HG03025 (cell line): Measurements from ENCODE around the gene MARCHF11.

Source experiments
- ATAC-seq: cut with Tn5 transposase; IDR thresholded peaks from one replicate; pipeline ENCODE4 v1.9.1; 2021; ENCODE audit warnings: mild to moderate bottlenecking, moderate library complexity; ENCODE audit not compliant: unreplicated experiment, low FRiP score

MARCHF11 gene

GRCh38 chr5:16134204-16134603 lies 45.4 kb downstream of the MARCHF11 start:
- no peak for ATAC-seq

DNA sequence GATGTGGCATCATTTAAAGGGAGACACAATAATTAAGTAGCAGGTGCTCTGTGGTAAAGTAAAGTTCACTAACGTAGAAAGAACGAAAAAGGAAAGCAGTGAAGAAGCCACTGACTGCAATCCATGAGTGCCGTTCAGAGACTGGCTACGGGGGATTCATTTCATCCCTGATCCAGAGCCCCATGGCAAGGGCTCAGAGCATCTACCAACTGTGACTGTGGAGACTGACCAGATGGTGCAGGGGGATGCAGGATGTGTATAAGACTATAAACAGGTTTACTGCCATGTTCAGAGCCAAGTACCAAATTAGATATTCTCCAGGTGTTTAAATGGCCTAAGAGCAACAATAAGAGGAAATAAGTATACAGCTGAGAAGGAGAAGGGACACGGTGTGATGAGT lies 47.7 kb downstream of the MARCHF11 start:
- no peak for ATAC-seq

GRCh38 chr5:16128944-16129343 lies 50.6 kb downstream of the MARCHF11 start:
- ATAC-seq = no peak

GRCh38 chr5:16127865-16128544 lies 51.6 kb downstream of the MARCHF11 start:
- no peak for ATAC-seq

DNA sequence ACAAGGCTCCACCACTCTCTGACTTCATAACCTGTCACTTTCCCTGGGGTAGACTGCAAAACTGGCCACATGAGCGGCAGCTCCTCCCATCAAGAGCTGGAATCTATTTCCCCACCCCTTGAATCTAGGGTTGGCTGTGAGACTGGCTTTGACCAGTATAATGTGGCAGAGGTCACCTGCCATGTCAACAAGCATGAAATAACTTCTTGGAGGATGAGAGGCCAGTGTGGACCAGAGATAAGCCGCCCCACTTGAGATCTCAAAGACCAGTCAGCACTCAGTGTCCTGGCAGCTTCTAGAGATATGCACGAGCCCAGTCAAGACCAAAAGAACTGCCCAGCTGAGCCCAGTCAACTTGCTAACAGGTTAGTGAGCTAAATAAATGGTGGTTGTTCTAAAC lies 59.0 kb downstream of the MARCHF11 start:
- ATAC-seq = no peak

DNA sequence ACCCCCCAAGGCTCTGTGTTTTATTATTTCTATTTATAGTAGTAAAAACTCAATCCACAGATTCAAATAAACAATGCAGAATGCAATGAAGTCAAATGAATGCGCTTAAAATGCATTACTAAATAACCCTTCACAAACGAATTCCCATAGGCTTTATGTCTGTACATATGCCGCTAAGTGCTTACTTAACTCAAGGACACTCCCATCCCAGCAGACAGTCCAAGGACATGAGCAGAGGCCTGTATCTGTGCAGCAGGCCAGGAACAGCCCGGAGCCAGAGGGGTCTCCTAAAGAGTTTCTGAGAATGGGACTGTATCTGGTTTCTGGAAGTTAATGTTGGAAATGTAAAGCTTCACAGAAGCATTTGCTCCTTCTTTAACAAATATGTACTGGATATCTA lies 59.8 kb downstream of the MARCHF11 start:
- no peak for ATAC-seq

- ATAC-seq = no peak
These were observed 64.5 kb downstream of the MARCHF11 start for GRCh38 chr5:16115140-16115539.

DNA sequence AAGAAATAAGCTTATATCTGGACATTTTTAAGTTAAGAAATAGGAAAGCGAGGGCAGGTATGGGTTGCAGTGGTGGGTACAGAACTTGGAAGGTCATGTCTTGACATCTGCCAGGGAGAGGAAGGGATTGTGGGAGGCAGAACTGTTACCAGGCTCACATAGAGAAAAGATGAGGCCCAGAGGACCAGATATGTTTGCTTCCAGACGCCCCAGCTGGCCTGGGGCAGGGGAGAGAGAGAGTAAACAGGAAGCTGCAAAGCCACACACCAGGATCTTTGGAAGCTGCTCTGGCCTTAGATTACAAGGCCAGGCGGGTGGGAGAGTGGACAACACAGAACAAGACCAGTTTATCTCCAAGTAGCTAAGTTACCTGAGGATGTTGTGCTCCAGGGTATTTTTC lies 71.2 kb downstream of the MARCHF11 start:
- no peak for ATAC-seq

DNA sequence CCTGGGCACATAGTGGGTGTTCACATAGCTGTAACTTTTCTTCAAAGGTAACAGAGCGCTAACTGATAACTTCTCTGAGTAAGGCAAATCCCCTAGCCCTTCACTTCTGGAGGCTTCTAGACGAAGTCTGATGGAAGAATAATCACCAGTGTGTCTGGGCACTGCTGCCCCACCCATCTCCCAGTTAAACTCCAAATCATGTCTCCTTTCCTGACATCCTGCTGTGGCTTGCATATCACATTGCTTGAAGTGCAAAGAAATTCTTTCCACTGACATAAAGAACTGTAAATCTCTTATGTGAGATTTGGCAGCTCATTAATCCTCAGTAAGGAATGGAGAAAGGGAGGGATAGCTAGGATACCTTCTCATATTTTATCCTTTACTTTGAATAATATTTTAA lies 74.6 kb downstream of the MARCHF11 start:
- no peak for ATAC-seq

DNA sequence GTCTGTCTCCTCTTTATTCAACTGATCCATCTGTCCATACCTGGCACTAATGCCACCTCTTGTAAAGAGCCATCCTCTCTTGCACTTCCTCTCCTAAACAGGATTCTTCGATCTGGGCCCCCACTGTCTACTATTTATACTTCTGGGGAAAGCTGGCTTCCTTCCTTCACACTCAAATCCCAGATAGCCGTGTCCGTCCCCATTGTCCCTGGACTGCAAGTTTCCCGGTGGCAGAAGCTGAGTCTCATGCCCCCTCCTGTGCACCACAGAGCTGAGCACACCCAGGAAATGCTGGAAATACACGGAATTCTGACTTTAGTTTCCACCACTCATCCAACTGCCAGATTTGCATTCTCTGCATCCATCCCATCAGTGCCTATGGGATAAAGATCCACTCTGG lies 84.0 kb downstream of the MARCHF11 start:
- ATAC-seq = no peak

- ATAC-seq = no peak
These were observed 89.3 kb downstream of the MARCHF11 start for GRCh38 chr5:16090270-16090669.

DNA sequence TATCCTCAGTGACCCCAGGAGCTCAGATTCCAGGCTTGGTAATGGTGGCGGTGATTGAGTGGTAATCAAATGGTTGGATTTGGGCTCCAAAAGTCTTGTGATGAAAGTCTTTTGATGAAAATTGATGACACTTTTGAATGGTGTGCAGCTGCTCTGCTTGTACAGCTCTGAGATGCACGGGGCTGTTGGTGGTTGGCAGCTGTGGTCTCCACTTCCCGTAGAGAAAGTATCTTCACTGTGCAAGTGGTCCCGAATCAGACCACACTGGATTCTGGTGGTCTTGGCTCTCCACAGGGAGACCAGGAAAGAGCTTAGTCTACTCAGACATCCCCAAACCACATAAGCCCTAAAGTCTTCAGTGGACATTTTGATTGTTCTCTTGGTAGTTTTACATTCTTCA lies 96.6 kb downstream of the MARCHF11 start:
- ATAC-seq = no peak

GRCh38 chr5:16082053-16082452 lies 97.5 kb downstream of the MARCHF11 start:
- no peak for ATAC-seq

DNA sequence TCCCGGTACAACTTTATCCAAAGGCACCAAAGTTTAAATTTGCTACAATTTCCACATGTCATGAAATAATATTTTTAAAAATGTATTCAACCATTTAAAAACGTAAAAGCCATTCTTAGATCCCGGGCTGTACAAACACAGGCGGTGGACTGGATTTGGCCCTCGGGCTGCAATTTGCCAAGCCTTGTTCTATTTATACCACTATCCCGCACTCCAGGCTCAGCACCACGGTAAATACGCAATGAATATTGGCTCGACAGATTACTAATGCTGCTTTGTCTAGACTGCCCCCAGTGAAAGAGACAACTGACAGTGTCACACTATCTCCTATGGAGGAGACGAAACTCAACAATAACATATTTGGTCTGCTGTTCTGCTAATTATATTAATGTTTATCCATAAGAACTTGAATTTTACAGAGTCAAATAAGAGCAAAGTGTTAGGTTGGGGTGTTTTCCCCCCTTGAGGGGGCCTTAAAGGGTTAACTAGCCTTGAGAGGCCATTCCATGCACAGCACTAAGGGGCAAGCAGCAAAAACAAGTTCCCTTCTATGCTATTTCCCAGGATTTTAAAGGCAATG lies 98.1 kb downstream of the MARCHF11 start:
- no peak for ATAC-seq

DNA sequence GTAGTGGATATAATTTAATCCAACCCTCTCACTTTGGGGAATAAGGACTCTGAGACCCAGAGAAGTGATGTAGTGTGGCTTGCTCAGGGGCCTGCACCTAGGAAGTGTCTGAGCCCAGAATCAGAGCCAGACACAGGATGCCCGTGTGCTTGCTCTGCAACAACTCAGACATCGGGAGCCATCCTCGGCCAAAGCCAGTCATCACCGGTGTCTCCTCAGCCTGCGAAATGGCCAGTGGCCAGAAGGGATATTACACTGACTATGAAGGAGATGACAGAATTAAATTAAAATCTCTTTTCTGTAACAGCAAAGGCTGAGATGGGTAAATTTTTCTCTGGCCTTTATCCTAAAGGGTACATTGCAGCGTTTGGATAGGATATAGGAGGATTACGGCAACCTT lies 102.9 kb downstream of the MARCHF11 start:
- ATAC-seq = no peak

- no peak for ATAC-seq
These were observed 105.2 kb downstream of the MARCHF11 start for GRCh38 chr5:16074358-16074757.

DNA sequence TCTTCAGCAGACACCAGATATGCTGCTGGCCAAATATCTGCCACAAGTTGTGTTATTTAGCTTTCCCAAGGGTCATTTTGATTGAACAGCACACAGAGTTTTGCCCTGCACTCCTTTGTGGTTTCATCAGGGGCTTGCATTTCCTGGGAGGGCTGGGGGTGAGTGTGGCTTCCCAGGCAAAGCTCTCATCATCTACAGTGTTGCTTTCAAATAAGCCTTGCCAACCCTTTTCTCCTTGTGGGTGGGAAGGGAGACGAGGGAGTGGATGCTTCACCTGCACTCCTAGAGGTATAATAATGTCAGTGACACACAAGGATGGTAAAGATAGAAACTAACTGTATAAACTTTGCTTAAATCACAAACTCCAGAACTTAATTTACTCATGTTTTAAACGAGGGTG lies 107.0 kb downstream of the MARCHF11 start:
- ATAC-seq = no peak

GRCh38 chr5:16067415-16067814 lies 112.2 kb downstream of the MARCHF11 start:
- no peak for ATAC-seq

- ATAC-seq = no peak
These were observed 112.8 kb downstream of the MARCHF11 start for GRCh38 chr5:16066810-16067209.

DNA sequence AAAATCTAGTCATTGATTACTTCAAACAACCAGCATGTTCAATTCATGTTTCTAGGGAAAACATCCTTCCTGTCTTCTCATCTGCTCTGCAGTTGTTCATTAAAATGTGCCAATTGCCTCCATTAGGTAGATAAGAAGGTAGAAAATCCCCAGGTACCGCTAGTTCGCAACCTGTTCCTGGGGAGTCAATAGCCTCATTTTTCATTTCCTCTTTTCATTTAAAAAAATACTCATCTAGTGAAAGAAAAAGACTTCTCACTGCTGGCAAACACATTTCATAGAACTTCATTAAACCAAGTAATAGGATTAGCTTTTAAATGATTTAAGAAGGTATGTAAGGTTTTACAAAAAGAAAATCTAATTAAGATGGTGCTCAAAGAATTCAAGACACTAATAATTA lies 113.3 kb downstream of the MARCHF11 start:
- ATAC-seq = no peak

DNA sequence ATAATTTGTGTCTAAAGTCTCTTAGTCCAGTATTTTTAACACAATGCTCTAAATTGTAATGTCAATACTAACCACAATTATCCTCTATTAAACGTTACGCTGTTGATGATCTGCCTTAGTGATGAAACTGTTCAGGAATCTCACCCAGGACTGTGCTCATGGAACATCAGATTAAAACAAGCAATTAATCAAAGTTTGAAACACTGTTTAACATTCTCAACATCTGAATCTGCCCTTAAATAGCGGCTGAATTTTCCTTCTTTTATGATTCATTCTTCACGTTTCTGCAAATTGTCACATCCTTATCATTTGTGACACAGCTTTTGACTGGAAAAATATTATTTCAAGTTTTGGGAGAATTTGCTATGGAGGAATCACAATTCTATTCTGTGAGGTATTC lies 113.8 kb downstream of the MARCHF11 start:
- ATAC-seq = no peak

DNA sequence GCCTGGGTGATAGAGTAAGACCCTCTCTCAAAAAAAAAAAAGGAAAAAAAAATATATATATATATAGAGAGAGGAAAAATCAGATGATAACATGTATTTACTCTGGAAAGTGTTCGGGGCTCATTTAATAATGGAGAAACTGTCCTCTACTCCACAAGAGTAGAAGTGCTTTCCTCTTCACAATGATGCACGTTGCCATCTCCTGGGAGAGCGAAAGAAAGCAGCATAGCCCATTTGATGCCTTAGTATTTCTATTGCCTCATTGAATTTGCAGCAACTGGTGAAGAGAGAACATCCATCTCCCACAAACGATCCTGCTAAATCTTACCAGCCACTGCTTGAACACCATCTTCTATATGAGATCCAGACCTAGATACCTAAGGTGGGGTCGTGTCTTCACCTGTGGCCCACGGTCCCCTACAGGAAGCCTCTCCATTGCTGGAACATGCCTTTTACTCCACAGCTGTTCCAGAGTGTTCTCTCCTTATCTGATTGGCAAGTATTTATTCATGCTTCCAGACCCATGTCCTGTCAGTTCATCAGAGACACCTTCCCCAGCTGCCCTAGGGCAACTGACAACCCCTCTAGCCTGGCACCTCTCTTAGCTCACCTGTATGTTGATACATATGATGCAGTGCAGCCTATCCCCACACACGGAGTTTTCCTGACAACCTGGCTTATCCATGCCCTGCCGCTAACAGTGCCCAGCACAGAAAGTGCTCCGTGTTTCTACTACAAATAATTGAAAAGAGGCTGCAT lies 115.3 kb downstream of the MARCHF11 start:
- ATAC-seq = no peak
